ENCODE data around the gene EPHX1. TPM values are rescaled to one million over a fixed set of nuclear protein-coding genes. Genes with fewer than 3 reads are reported as not detected.

Gene EPHX1
- total and polyA plus RNA-seq, 12 donors = 251 to 3,548 (median 1,658) TPM

DNA sequence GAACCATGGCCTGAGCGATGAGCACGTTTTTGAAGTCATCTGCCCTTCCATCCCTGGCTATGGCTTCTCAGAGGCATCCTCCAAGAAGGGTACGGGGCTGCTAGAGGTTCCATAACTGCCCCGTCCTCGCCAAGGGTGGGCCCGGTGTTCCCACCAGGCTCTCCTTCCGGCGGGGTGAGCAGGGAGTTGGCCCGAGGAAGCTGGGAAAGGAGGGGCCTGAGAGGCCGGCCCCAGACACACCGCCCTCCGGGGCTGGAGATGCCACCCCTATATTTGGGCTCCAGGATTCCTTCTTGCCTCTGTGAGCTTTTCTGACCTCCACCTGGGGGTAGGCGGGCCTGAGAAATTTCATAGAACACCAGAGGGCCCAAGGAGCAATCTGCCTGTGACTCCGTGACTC lies 28.9 kb downstream of the EPHX1 start:
- intact Hi-C loops (cut with DNase I) = no loop called here

DNA sequence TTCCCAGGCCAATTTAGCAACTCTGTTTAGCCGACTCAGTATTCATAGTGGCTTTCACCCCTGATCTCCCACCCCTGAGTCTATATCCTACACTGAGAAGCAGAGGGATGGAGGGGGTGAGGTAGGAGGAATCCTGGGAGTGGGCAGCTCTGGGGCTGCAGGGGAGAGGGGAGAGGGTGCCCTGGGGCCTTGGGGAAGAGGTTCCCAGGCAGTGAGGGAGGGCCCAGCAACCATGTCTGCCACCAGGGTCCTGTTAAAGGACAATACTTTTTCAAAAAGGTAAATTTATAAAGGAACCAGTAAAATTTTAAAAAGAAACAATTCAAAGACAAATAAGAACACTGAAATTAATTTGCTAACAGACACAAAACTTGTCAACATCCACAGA lies 30.3 kb downstream of the EPHX1 start:
- no peaks in the 10 kb centered on the region for H3K27me3 ChIP-seq
- no peak for TF ChIP-seq CTCF (IDR thresholded peaks at IDR 0.05)
- no peak for TF ChIP-seq POLR2A (IDR thresholded peaks at IDR 0.05)
- peaks cover 0 to 94% of the 10 kb centered on the region in 2 donors for H3K36me3 ChIP-seq (replicated peaks in 1 of 2)
- H3K4me1 ChIP-seq (replicated peaks in 1 of 2) = peaks cover 12 to 25% of the 10 kb centered on the region in 2 donors
- H3K9me3 ChIP-seq (replicated peaks in 1 of 3) = no peaks in the 10 kb centered on the region
- intact Hi-C loops (cut with DNase I) = loop anchor here (10.0 kb wide), 2 partner anchors 65 to 75 kb away; partner anchors contain the start of gene SRP9 (in 1 of the 2)
- WGBS, 4 donors = 71 to 100% (median 86%) methylated on average over 1 of the region's 1 CpG
- peak overlapping the region in 3 of 5 donors; percentile 5 to 63 (median 59) for H3K27ac ChIP-seq
- H3K4me3 ChIP-seq = no peak overlapping the region
- no peak for DNase-seq

More for the DNA sequence above, 28.9 kb downstream of the EPHX1 start:
- Histone ChIP-seq H3K9me3 (replicated peaks in 1 of 3) (no peaks in the 10 kb centered on the region), H3K4me1 (replicated peaks in 1 of 2) (peaks cover 17 to 33% of the 10 kb centered on the region in 2 donors), H3K27me3 (no peaks in the 10 kb centered on the region), H3K36me3 (replicated peaks in 1 of 2) (peaks cover 0 to 86% of the 10 kb centered on the region in 2 donors), H3K4me3 (no peak overlapping the region), H3K27ac (peak overlapping the region in 3 of 5 donors; percentile 36 to 60 (median 59))
- 79 to 84% (median 83%) methylated on average over 5 to 14 of the region's 14 CpGs for WGBS, 4 donors
- DNase-seq = no peak
- TF ChIP-seq POLR2A (IDR thresholded peaks at IDR 0.05) (no peak), CTCF (IDR thresholded peaks at IDR 0.05) (no peak)

DNA sequence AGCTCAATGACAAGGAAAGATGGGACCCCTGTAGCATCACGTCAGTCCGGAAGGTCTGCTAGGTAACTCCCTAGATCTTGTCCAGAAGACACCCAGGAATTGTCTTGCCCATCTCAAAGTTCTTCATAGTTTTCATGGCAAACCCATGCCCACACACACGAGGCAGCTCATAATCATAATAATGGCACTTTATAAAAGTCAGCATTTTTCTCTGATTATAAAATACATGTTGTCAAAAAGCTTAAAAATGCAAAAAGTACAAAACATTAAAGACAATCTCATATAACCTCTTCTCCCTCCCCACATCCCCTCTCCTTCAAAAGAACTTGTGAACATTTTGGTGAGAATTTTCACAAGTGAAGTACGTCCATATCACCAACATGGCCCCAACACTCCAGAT lies 30.8 kb downstream of the EPHX1 start:
- TF ChIP-seq CTCF (IDR thresholded peaks at IDR 0.05) (no peak), POLR2A (IDR thresholded peaks at IDR 0.05) (no peak)
- no peak overlapping the region for H3K4me3 ChIP-seq
- H3K27me3 ChIP-seq = no peaks in the 10 kb centered on the region
- H3K36me3 ChIP-seq (replicated peaks in 1 of 2) = peaks cover 0 to 95% of the 10 kb centered on the region in 2 donors
- H3K27ac ChIP-seq = peak overlapping the region in 2 of 5 donors; percentile 2 to 5
- no peak for DNase-seq
- H3K4me1 ChIP-seq (replicated peaks in 1 of 2) = peaks cover 9 to 20% of the 10 kb centered on the region in 2 donors
- no peaks in the 10 kb centered on the region for H3K9me3 ChIP-seq (replicated peaks in 1 of 3)
- 81 to 92% (median 84%) methylated on average over 4 of the region's 4 CpGs for WGBS, 4 donors
- intact Hi-C loops (cut with DNase I) = loop anchor here (10.0 kb wide), 2 partner anchors 66 to 74 kb away; partner anchors contain the start of gene SRP9 (in 1 of the 2)

DNA sequence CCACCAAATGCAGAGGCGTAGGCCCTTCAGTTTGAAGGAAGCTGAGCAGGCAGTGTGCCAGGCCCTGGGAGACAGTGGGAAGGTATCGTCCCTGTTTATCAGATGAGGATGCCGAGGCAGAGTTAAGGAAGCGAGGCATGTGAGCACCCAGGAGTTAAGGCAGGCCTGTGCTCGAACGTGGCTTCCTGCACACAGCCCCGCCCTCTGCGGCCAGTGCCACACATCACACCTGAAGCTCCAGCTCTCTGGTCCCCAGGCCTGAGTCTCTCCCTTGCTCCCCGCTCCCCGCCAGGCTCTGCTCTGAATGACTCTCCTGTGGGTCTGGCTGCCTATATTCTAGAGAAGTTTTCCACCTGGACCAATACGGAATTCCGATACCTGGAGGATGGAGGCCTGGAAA lies 32.1 kb downstream of the EPHX1 start:
- intact Hi-C loops (cut with DNase I) = loop anchor here (10.0 kb wide), 2 partner anchors 67 to 73 kb away; partner anchors contain the start of gene SRP9 (in 1 of the 2)
- Histone ChIP-seq H3K36me3 (replicated peaks in 1 of 2) (peaks cover 0 to 95% of the 10 kb centered on the region in 2 donors), H3K27me3 (no peaks in the 10 kb centered on the region), H3K4me1 (replicated peaks in 1 of 2) (peaks cover 4 to 11% of the 10 kb centered on the region in 2 donors), H3K4me3 (no peak overlapping the region), H3K9me3 (replicated peaks in 1 of 3) (no peaks in the 10 kb centered on the region), H3K27ac (peak overlapping the region in 4 of 5 donors; percentile 43 to 72 (median 60))
- 70 to 86% (median 73%) methylated on average over 11 to 12 of the region's 12 CpGs for WGBS, 4 donors
- peak in 1 of 7 donors; percentile 30 for DNase-seq
- TF ChIP-seq POLR2A (IDR thresholded peaks at IDR 0.05) (no peak), CTCF (IDR thresholded peaks at IDR 0.05) (no peak)

Data from adrenal gland (tissue), 12 donors.